Measurements from ENCODE around the gene CSF1R.

CSF1R gene

GRCh38 chr5:150057996-150058395 is 28.4 kb downstream of the CSF1R start:
- H3K9me3 ChIP-seq (ENCODE audit: control insufficient read depth, insufficient read depth, low read depth, low read length), result no peaks in the 10 kb centered on the region
- CTCF ChIA-PET, result no interaction called here

GRCh38 chr5:150057511-150057910 is 28.8 kb downstream of the CSF1R start:
- Histone ChIP-seq H3K27ac (ENCODE audit: extremely low read depth, low read depth, low read length) (no peak overlapping the region), H3K4me1 (ENCODE audit: control insufficient read depth, insufficient read depth, low read length) (no peaks in the 10 kb centered on the region), H3K9me3 (ENCODE audit: control insufficient read depth, insufficient read depth, low read depth, low read length) (no peaks in the 10 kb centered on the region), H3K36me3 (ENCODE audit: control insufficient read depth in 2 of 2, insufficient read depth in 1 of 2, low read length in 2 of 2) (peaks cover 0 to 40% of the 10 kb centered on the region in 2 experiments; a peak in 1 of 3 replicates), H3K4me3 (ENCODE audit: low read depth, low read length) (no peak overlapping the region)
- CTCF ChIA-PET, result interaction anchor here (0.6 kb wide), 1 partner anchor 32 kb away, joined by 3 read pairs; no protein-coding TSS in a partner anchor
- POLR2A ChIA-PET, result no interaction called here
- TF ChIP-seq ZNF223 (tag by site-specific recombination; IDR thresholded peaks at IDR 0.05), result no peak
- TF ChIP-seq ZNF174 (tag by site-specific recombination; IDR thresholded peaks at IDR 0.05), result no peak
- TF ChIP-seq ZNF560 (tag by site-specific recombination; IDR thresholded peaks at IDR 0.05; ENCODE audit: borderline replicate concordance), result no peak
- no peak for TF ChIP-seq SETDB1 (IDR thresholded peaks at IDR 0.05; ENCODE audit: insufficient read length, low read length)
- no peak for TF ChIP-seq ZNF518A (tag by site-specific recombination; conservative IDR thresholded peaks at IDR 0.05; ENCODE audit: low read depth)
- no peak for TF ChIP-seq ZBTB7A (tag by site-specific recombination; IDR thresholded peaks at IDR 0.05; ENCODE audit: low read depth)
- TF ChIP-seq ZNF654 (tag by site-specific recombination; IDR thresholded peaks at IDR 0.05; ENCODE audit: low read depth), result no peak
- TF ChIP-seq ZNF341 (tag by site-specific recombination; IDR thresholded peaks at IDR 0.05; ENCODE audit: low read depth), result no peak
- no peak for TF ChIP-seq ZNF10 (tag by site-specific recombination; IDR thresholded peaks at IDR 0.05)
- TF ChIP-seq ZNF404 (tag by site-specific recombination; IDR thresholded peaks at IDR 0.05), result no peak
- no peak for TF ChIP-seq BCL6B (tag by site-specific recombination; IDR thresholded peaks at IDR 0.05)
- TF ChIP-seq ZBTB21 (tag by site-specific recombination; IDR thresholded peaks at IDR 0.05), result no peak
- no peak for TF ChIP-seq SALL2 (tag by site-specific recombination; IDR thresholded peaks at IDR 0.05; ENCODE audit: borderline replicate concordance)
- TF ChIP-seq ZNF610 (tag by site-specific recombination; IDR thresholded peaks at IDR 0.05; ENCODE audit: borderline replicate concordance), result no peak
- no peak for TF ChIP-seq ZNF513 (tag by site-specific recombination; IDR thresholded peaks at IDR 0.05)
- no peak for TF ChIP-seq ZNF837 (tag by site-specific recombination; IDR thresholded peaks at IDR 0.05)

More at GRCh38 chr5:150057996-150058395, 28.4 kb downstream of the CSF1R start:
- H3K36me3 ChIP-seq (ENCODE audit: control insufficient read depth in 2 of 2, insufficient read depth in 1 of 2, low read length in 2 of 2), result peaks cover 0 to 35% of the 10 kb centered on the region in 2 experiments; a peak in 1 of 3 replicates
- no peak overlapping the region for H3K4me3 ChIP-seq (ENCODE audit: low read depth, low read length)
- no peak overlapping the region for H3K27ac ChIP-seq (ENCODE audit: extremely low read depth, low read depth, low read length)
- no peaks in the 10 kb centered on the region for H3K4me1 ChIP-seq (ENCODE audit: control insufficient read depth, insufficient read depth, low read length)
- POLR2A ChIA-PET, result no interaction called here
- TF ChIP-seq ZFP41 (tag by site-specific recombination; IDR thresholded peaks at IDR 0.05; ENCODE audit: borderline replicate concordance) (no peak), OSR2 (tag by site-specific recombination; IDR thresholded peaks at IDR 0.05) (no peak), ZIC2 (tag by site-specific recombination; IDR thresholded peaks at IDR 0.05) (peak; percentile 42; the same call in 1 of the 2 replicates)

All from HEK293 (cell line).